HCT116 (cell line): ENCODE measurements around the gene NAMPT.

Source experiments
- CTCF ChIP-seq, 3 experiments: fragments of 200-600 bp in 1 of 3; sonication (generic) in 1 of 3; IDR thresholded peaks in 2 of 3; conservative IDR thresholded peaks in 1 of 3; 2 replicates each; pipeline ENCODE4 v1.5.1; 2012 to 2017; ENCODE audit warnings: low read depth in 2 of 3, low read length in 2 of 3, antibody characterized with exemption in 1 of 3, borderline replicate concordance in 1 of 3, control low read depth in 1 of 3, mild to moderate bottlenecking in 1 of 3, mixed read lengths in 1 of 3, mixed run types in 1 of 3, moderate library complexity in 1 of 3; ENCODE audit not compliant: insufficient read depth in 1 of 3
- EGR1 ChIP-seq: IDR thresholded peaks from 2 replicates; pipeline ENCODE4 v1.6.1; 2012; ENCODE audit warnings: low read depth
- EZH2 ChIP-seq: fragments of 200-600 bp; sonication (generic); IDR thresholded peaks from 2 replicates; pipeline ENCODE4 v1.6.1; 2017; ENCODE audit warnings: antibody characterized with exemption, mixed run types
- EZH2phosphoT487 ChIP-seq: fragments of 200-600 bp; IDR thresholded peaks from 2 replicates; pipeline ENCODE4 v1.6.1; 2018; ENCODE audit warnings: antibody characterized with exemption, borderline replicate concordance
- JUND ChIP-seq: IDR thresholded peaks from 2 replicates; pipeline ENCODE4 v1.6.1; 2012
- POLR2A ChIP-seq: IDR thresholded peaks from 2 replicates; pipeline ENCODE4 v1.7.0; 2011; ENCODE audit warnings: borderline replicate concordance; ENCODE audit not compliant: insufficient read depth, insufficient read length; ENCODE audit errors: extremely low read depth
- POLR2AphosphoS5 ChIP-seq: IDR thresholded peaks from 2 replicates; pipeline ENCODE4 v1.6.1; 2011; ENCODE audit warnings: mild to moderate bottlenecking, low read depth, low read length, moderate library complexity
- REST ChIP-seq: IDR thresholded peaks from 2 replicates; pipeline ENCODE4 v1.6.1; 2012; ENCODE audit warnings: low read depth
- SIN3A ChIP-seq: IDR thresholded peaks from 2 replicates; pipeline ENCODE4 v1.6.1; 2012; ENCODE audit warnings: low read depth
- SP1 ChIP-seq: IDR thresholded peaks from 2 replicates; pipeline ENCODE4 v1.6.1; 2012; ENCODE audit warnings: low read depth
- TCF7L2 ChIP-seq: IDR thresholded peaks from 2 replicates; pipeline ENCODE4 v1.7.0; 2011; ENCODE audit warnings: borderline replicate concordance, inconsistent platforms; ENCODE audit not compliant: insufficient read depth, insufficient read length; ENCODE audit errors: extremely low read depth
- ZNF274 ChIP-seq: fragments of 200-500 bp; sonication (Bioruptor generic); IDR thresholded peaks from 2 replicates; pipeline ENCODE4 v1.6.1; 2014; ENCODE audit warnings: mild to moderate bottlenecking, low read depth, low read length, inconsistent platforms
- TF ChIP-seq, protein P1 (sequence below): IDR thresholded peaks from 2 replicates; pipeline ENCODE4 v1.6.1; 2012
- TF ChIP-seq, protein P2 (sequence below): IDR thresholded peaks from 2 replicates; pipeline ENCODE4 v1.6.1; 2011; ENCODE audit warnings: mild to moderate bottlenecking, low read length, moderate library complexity; ENCODE audit not compliant: insufficient replicate concordance; ENCODE audit errors: extremely low read depth

- TF ChIP-seq CTCF (IDR thresholded peaks at IDR 0.05 in 2 of 3, conservative IDR thresholded peaks at IDR 0.05 in 1 of 3; ENCODE audit: borderline replicate concordance in 1 of 3, insufficient read depth in 1 of 3, low read depth in 2 of 3, low read length in 2 of 3) = no peak
- no peak for TF ChIP-seq POLR2A
- TF ChIP-seq, protein P1, sequence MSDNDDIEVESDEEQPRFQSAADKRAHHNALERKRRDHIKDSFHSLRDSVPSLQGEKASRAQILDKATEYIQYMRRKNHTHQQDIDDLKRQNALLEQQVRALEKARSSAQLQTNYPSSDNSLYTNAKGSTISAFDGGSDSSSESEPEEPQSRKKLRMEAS = no peak
- TF ChIP-seq ZNF274 = no peak
- no peak for TF ChIP-seq EZH2phosphoT487
- no peak for TF ChIP-seq POLR2AphosphoS5
- no peak for TF ChIP-seq REST
- TF ChIP-seq TCF7L2 = no peak
- TF ChIP-seq SIN3A = no peak
- no peak for TF ChIP-seq EZH2
- TF ChIP-seq SP1 = no peak
- no peak for TF ChIP-seq JUND
- TF ChIP-seq, protein P2, sequence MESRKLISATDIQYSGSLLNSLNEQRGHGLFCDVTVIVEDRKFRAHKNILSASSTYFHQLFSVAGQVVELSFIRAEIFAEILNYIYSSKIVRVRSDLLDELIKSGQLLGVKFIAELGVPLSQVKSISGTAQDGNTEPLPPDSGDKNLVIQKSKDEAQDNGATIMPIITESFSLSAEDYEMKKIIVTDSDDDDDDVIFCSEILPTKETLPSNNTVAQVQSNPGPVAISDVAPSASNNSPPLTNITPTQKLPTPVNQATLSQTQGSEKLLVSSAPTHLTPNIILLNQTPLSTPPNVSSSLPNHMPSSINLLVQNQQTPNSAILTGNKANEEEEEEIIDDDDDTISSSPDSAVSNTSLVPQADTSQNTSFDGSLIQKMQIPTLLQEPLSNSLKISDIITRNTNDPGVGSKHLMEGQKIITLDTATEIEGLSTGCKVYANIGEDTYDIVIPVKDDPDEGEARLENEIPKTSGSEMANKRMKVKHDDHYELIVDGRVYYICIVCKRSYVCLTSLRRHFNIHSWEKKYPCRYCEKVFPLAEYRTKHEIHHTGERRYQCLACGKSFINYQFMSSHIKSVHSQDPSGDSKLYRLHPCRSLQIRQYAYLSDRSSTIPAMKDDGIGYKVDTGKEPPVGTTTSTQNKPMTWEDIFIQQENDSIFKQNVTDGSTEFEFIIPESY = no peak
- no peak for TF ChIP-seq EGR1
Measured at GRCh38 chr7:106278695-106279094, 6.1 kb downstream of the NAMPT start.
